DND-41 (cell line): ENCODE measurements around the gene AKIRIN2.

Source experiments
- ATAC-seq: fragments of 200-7000 bp; cut with Tn5 transposase; 3 replicates; pipeline ENCODE4 v1.9.1; 2021; ENCODE audit warnings: low read depth; ENCODE audit not compliant: insufficient read depth
- DNase-seq: peaks from one replicate; pipeline ENCODE4 v3.0.0-alpha.2; 2020
- H2AFZ ChIP-seq: 2 replicates; pipeline ENCODE4 v1.6.0; 2012; ENCODE audit warnings: low read depth, low read length
- H3K27ac ChIP-seq: 2 replicates; pipeline ENCODE4 v1.5.1; 2012; ENCODE audit warnings: low read length, inconsistent platforms
- H3K27me3 ChIP-seq: fragments of 200-600 bp; sonication (generic); 2 replicates; pipeline ENCODE4 v1.6.0; 2012; ENCODE audit warnings: low read length, mild to moderate bottlenecking, inconsistent platforms; ENCODE audit not compliant: insufficient read depth, poor library complexity
- H3K36me3 ChIP-seq: 2 replicates; pipeline ENCODE4 v1.5.1; 2012; ENCODE audit warnings: low read length, inconsistent platforms; ENCODE audit not compliant: insufficient read depth
- H3K4me1 ChIP-seq: 2 replicates; pipeline ENCODE4 v1.5.1; 2012; ENCODE audit warnings: mild to moderate bottlenecking, low read length; ENCODE audit not compliant: insufficient read depth
- H3K4me2 ChIP-seq: 2 replicates; pipeline ENCODE4 v1.6.0; 2012; ENCODE audit warnings: mild to moderate bottlenecking, moderate library complexity, low read length, inconsistent platforms; ENCODE audit not compliant: insufficient read depth
- H3K4me3 ChIP-seq, 2 experiments: fragments of 200-600 bp in 1 of 2; shearing (Covaris generic) in 1 of 2; 2 replicates each; pipeline ENCODE4 v1.5.1; 2012 to 2016; ENCODE audit warnings: inconsistent platforms in 2 of 2, low read length in 2 of 2, mild to moderate bottlenecking in 2 of 2, low read depth in 1 of 2, moderate library complexity in 1 of 2
- H3K79me2 ChIP-seq: 2 replicates; pipeline ENCODE4 v1.6.0; 2012; ENCODE audit warnings: low read length, inconsistent platforms; ENCODE audit not compliant: insufficient read depth
- H3K9ac ChIP-seq: 2 replicates; pipeline ENCODE4 v1.6.0; 2012; ENCODE audit warnings: low read depth, mild to moderate bottlenecking, inconsistent platforms, low read length, moderate library complexity
- H3K9me3 ChIP-seq: 2 replicates; pipeline ENCODE4 v1.5.1; 2012; ENCODE audit warnings: low read length, moderate library complexity, mild to moderate bottlenecking, inconsistent platforms; ENCODE audit not compliant: insufficient read depth, severe bottlenecking
- H4K20me1 ChIP-seq: 2 replicates; pipeline ENCODE4 v1.6.0; 2012; ENCODE audit warnings: low read length; ENCODE audit not compliant: insufficient read depth
- EZH2 ChIP-seq: IDR thresholded peaks from 3 replicates; pipeline ENCODE4 v1.6.1; 2012; ENCODE audit warnings: borderline replicate concordance, low read depth, mild to moderate bottlenecking, moderate library complexity, low read length, inconsistent platforms; ENCODE audit not compliant: severe bottlenecking
- TF ChIP-seq, protein P1 (sequence below): IDR thresholded peaks from 2 replicates; pipeline ENCODE4 v1.5.1; 2012; ENCODE audit warnings: borderline replicate concordance, low read length, moderate library complexity, mild to moderate bottlenecking; ENCODE audit not compliant: poor library complexity, severe bottlenecking; ENCODE audit errors: extremely low read depth

Gene AKIRIN2

DNA sequence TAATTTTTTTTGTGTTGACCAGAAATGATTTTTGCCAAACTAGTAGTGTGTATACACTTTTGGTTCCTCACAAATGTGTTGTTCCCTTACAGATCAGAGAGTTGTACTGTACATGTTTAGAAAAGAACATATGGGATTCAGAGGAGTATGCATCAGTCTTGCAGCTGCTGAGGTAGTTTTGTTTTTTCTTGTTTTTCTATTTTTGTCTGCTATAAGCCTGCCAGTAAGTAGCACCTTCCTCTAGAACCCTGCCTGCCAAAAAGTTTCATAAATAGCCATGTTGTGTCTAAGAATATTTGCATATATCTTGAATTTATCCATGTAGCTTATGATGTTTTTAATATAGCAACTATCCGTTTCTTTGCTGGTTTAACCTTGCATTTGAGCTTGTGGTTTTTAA, 65.7 kb downstream of the AKIRIN2 start:
- Histone ChIP-seq H3K4me2 (no peak overlapping the region), H3K9me3 (no peaks in the 10 kb centered on the region), H3K36me3 (peaks cover 45% of the 10 kb centered on the region), H3K4me3 (no peak overlapping the region), H3K9ac (no peak overlapping the region), H3K27ac (no peak overlapping the region), H3K79me2 (no peaks in the 10 kb centered on the region; the same call in 1 of the 2 replicates), H3K4me1 (no peaks in the 10 kb centered on the region), H4K20me1 (no peaks in the 10 kb centered on the region), H3K27me3 (no peaks in the 10 kb centered on the region), H2AFZ (no peak overlapping the region)
- TF ChIP-seq EZH2: no peak
- TF ChIP-seq, protein P1, sequence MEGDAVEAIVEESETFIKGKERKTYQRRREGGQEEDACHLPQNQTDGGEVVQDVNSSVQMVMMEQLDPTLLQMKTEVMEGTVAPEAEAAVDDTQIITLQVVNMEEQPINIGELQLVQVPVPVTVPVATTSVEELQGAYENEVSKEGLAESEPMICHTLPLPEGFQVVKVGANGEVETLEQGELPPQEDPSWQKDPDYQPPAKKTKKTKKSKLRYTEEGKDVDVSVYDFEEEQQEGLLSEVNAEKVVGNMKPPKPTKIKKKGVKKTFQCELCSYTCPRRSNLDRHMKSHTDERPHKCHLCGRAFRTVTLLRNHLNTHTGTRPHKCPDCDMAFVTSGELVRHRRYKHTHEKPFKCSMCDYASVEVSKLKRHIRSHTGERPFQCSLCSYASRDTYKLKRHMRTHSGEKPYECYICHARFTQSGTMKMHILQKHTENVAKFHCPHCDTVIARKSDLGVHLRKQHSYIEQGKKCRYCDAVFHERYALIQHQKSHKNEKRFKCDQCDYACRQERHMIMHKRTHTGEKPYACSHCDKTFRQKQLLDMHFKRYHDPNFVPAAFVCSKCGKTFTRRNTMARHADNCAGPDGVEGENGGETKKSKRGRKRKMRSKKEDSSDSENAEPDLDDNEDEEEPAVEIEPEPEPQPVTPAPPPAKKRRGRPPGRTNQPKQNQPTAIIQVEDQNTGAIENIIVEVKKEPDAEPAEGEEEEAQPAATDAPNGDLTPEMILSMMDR: no peak
- DNase-seq: no peak
- no peak for ATAC-seq

DNA sequence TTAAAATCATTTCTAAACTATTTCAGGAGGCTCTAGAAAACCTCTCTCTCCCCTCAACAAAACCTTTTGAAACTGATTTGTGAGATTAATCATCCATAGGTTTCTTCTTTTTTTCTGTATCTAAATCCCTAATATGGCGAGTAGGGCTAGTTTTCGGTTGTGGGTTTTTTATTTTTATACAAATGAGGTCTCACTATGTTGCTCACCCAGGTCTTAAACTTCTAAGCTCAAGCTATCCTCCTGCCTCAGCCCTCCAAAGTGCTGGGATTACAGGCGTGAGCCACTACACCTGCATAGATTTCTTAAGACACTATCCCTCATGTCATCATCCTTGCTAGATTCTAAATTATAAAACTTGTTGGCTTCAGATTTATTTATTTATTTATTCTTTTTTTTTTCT, 68.2 kb downstream of the AKIRIN2 start:
- DNase-seq (no peak), ATAC-seq (no peak)
- H4K20me1 ChIP-seq: no peaks in the 10 kb centered on the region
- no peaks in the 10 kb centered on the region for H3K9me3 ChIP-seq
- H3K27me3 ChIP-seq: no peaks in the 10 kb centered on the region
- no peak overlapping the region for H3K27ac ChIP-seq
- TF ChIP-seq, protein P1: no peak
- TF ChIP-seq EZH2: no peak
- H3K4me1 ChIP-seq: no peaks in the 10 kb centered on the region
- H3K4me3 ChIP-seq: no peak overlapping the region
- no peak overlapping the region for H3K9ac ChIP-seq
- peaks cover 50% of the 10 kb centered on the region for H3K36me3 ChIP-seq
- H2AFZ ChIP-seq: no peak overlapping the region
- H3K79me2 ChIP-seq: no peaks in the 10 kb centered on the region; the same call in 1 of the 2 replicates
- no peak overlapping the region for H3K4me2 ChIP-seq

DNA sequence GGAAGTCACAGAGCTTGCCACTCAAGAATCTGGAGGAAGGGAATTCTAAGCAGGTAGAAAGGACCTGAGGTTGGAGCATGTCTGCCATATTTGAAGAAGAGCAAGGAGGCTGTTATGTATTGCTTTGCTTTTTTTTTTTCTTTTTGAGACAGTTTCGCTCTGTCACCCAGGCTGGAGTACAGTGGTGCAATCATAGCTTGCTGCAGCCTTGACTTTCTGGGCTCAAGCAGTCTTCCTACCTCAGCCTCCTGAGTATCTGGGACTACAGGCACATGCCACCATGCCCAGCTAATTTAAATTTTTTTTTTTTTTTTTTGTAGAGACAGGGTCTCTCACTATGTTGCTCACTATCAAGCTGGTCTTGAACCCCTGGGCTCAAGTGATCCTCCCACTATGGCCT, 71.3 kb downstream of the AKIRIN2 start:
- H3K27me3 ChIP-seq: no peaks in the 10 kb centered on the region

More for the DNA sequence above, 71.3 kb downstream of the AKIRIN2 start:
- H4K20me1 ChIP-seq: no peaks in the 10 kb centered on the region
- peaks cover 38% of the 10 kb centered on the region for H3K36me3 ChIP-seq
- H3K4me2 ChIP-seq: no peak overlapping the region
- H3K9me3 ChIP-seq: no peaks in the 10 kb centered on the region
- H2AFZ ChIP-seq: no peak overlapping the region
- no peak overlapping the region for H3K27ac ChIP-seq
- ATAC-seq: no peak
- TF ChIP-seq, protein P1: no peak
- no peak for TF ChIP-seq EZH2
- no peak overlapping the region for H3K4me3 ChIP-seq
- DNase-seq: no peak
- no peaks in the 10 kb centered on the region for H3K4me1 ChIP-seq
- H3K79me2 ChIP-seq: no peaks in the 10 kb centered on the region; the same call in 1 of the 2 replicates
- H3K9ac ChIP-seq: no peak overlapping the region
